GM21619 (cell line): ENCODE results near the gene USP21.

Source experiments
- ATAC-seq: cut with Tn5 transposase; IDR thresholded peaks from one replicate; pipeline ENCODE4 v1.9.1; 2021; ENCODE audit not compliant: unreplicated experiment

The USP21 gene

DNA sequence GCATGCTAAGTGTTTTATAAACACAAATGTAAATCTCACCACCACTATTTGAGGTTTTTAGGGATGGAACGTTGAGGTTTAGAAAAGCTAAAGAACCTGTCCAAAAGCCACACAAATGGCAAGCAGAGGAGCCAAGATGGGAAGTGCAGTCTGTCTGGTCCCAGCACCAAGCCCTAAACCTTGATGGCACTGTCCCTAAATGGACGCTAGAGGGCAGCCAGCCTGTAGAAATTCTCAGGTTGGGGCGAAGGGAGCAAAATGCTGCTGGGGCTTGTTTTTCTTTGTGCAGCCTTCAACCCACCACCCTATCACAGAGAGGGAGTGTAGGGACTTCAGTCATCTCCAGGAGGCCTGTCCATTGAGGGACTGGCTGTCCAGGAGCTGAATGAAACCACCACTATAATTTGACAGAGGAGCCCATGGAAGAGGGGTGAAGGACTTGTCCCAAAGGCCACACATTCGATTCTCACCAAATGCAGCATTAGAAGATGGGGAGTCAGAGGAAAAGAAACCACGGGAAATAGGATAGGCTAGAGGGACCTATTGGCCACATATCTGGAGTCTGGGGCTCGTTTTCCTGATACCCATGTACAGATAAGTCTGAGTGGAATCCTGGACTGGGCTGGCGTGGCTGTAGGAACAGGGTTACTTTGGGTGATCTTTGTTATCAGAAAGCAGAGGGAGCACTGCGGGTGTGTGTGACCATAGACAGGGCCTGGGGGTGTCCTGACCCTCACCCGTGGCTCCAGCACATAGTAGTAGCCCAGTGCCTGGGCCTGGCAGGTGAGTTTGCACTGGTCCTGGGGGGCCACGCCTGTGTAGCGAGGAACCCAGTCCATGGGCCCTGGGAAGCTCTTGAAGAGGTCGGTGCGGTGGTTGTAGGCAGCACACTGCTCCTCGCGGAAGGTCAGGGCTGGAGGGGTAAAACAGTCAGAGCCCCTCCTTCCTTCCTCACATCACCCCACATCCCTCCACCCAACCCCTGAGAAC is 33.5 kb downstream of the USP21 start:
- peak; percentile 71 for ATAC-seq

- ATAC-seq, result no peak
These were observed 34.4 kb downstream of the USP21 start for GRCh38 chr1:161193561-161194235.

GRCh38 chr1:161195171-161195570 is 35.9 kb downstream of the USP21 start:
- ATAC-seq, result no peak

GRCh38 chr1:161196111-161196510 is 36.8 kb downstream of the USP21 start:
- ATAC-seq, result no peak

- ATAC-seq, result no peak
These were observed 37.5 kb downstream of the USP21 start for GRCh38 chr1:161196521-161197451.

DNA sequence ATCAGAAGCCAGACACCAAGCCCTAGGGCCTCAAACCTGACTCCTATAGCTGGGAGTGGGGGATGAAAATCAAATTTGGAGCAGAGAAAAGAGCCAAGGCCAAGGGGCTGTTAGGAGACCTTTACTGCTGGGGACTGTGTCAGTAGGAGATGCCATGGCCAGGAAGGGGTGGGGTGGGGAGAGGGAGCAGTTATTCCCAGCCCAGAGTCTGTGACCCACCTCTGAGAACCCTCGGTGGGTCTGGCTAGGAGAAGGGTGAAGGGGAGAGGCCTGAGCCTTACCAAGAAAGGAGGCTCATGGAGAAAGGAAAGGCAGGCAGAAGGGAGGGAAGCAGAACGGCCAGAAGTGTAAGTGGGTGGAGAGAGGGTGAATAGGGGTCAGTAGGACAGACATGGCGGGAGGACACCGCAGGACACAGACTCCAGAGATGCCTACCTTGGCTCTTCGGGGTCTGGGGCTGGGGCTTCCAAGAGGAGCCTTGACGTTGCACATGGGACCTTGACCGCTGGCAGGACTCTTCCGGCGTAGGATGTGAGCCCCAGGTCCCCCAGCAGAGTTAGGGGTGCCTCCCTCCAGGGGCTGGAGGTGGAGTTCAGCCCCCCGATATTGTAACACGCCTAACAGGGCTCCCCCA is 38.4 kb downstream of the USP21 start:
- no peak for ATAC-seq

- ATAC-seq, result no peak
These were observed 39.0 kb downstream of the USP21 start for GRCh38 chr1:161198194-161198896.

DNA sequence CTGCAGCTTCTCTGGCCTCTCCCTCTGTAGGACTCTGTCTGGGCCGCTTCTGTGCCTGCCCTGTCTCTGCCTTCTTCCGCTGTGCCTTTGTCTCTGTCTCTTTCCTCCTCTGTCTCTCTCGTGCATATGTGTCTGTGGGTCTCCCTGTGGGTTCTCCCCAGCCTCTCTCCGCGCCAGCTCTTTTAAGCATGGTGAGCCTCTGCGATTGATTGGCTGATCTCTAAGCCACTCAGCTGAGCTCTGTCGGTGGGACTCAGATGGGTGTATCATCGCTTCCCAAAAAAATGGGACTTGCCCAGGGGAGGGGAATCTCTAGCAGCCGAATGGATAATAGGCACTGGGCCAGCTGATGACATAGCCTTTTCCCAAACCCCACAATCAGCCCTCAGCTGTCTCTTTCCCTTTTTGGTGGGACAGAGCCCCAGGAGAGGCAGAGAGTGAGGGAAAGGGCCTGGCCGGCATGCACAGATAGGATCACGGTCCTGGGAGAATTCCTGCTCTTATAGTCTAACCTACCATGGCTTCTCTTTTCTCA is 39.7 kb downstream of the USP21 start, which contains the start of gene ADAMTS4:
Gene ADAMTS4, minus strand, starts transcription at position 158 of the 535 bp plus-strand sequence. CDS start 427 bp downstream, outside the sequence.
- no peak for ATAC-seq

GRCh38 chr1:161199506-161200139 is 40.3 kb downstream of the USP21 start:
- ATAC-seq, result no peak

DNA sequence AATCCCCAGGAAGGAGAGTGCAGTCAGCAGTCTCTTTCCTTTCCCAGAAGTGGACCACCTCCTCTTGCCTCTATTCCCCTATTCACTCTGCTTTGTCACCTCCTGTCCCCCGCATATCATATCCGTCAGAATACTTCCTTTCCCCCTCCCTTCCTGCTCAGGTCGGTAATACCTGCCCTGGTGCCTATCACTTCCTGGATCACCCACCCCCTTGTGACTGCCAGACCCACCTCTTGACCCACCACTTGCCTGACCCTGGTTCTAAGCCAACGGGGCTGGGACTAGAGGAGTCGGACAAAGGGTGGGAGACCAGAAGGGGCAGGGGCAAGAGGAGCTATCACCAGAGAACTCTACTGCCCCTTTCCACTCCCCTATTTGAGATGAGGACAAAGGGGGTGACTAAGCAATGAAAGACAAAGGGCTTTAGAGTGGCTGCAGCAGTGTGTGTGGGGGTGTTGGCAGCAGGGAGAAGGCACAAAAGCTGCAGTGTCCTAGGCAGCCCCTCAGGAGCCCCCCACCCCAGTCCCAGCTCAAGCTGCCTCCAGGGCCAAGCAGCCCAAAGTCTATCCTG is 41.2 kb downstream of the USP21 start:
- ATAC-seq, result no peak

- ATAC-seq, result no peak
These were observed 41.9 kb downstream of the USP21 start for GRCh38 chr1:161200992-161201835.

DNA sequence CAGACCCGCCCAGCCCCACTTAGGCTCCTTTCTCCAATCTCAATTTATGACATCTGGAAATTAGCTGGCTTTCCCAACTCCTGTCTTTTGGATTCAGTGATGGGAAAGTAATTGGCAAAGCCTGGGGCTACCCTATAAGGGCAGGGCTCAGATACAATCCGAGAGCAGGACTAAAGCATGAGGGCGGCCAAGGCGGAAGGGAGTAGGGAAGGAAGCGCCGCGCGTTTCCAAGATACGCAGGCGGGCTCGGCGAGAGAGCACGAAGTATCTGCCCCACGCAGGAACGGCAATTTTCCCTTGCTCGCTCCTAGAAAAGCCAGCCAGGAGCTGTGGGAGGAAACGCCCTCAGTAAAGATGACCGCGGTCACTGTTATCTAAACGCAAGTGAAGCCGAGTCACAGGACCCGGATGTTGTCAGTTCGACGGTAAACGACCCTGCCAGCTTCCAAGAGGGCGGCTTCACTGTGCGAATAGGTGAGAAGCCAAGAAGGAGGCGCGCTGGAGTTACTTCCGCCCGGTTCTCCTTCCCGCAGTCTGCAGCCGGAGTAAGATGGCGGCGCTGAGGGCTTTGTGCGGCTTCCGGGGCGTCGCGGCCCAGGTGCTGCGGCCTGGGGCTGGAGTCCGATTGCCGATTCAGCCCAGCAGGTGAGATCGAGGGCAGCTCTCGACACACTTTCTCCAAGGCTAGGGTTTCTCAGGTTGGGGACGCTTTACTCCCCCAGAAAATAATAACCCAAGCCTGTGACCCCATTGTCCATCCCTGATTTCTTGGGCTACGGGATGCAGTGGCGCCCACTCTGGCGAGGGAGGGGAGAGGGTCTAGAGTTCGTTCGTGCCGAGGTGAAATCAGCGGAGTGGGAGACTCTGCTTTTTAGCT is 42.8 kb downstream of the USP21 start, which contains the start of gene NDUFS2:
Gene NDUFS2, plus strand, starts transcription at position 532 of the 877 bp plus-strand sequence. Its CDS starts 19 bp downstream, at position 551.
- peak; percentile 98 for ATAC-seq

DNA sequence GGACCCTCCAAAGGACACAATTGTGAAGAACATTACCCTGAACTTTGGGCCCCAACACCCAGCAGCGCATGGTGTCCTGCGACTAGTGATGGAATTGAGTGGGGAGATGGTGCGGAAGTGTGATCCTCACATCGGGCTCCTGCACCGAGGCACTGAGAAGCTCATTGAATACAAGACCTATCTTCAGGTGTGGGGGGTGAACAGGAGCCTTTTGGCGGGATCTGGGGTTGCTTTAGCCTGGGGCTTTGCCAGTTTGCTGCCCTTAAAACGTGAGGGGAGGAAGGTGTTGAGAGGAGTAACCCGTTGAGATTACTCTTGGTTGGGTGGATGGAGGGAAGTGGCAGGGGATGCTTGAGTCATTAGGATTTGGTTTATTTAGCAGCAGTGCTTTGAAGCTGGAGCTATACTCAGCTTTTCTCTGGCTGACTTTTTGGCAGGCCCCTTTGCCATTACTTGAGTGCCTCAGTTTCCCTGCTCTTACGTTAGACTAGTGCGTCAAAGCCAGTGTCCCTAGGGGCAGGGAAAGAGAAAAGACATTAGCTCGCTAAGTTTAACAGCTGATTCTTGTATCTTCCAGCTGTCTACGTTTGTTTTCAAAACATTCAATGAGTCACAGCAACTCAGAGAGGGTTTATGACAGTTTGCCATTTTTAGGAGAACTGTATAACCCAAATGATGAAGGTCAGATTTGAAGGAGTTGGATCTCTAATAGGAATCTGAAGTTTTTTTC is 47.3 kb downstream of the USP21 start:
- ATAC-seq, result no peak

- ATAC-seq, result no peak
These were observed 47.9 kb downstream of the USP21 start for GRCh38 chr1:161207173-161207572.

- no peak for ATAC-seq
These were observed 50.6 kb downstream of the USP21 start for GRCh38 chr1:161209790-161210409.

DNA sequence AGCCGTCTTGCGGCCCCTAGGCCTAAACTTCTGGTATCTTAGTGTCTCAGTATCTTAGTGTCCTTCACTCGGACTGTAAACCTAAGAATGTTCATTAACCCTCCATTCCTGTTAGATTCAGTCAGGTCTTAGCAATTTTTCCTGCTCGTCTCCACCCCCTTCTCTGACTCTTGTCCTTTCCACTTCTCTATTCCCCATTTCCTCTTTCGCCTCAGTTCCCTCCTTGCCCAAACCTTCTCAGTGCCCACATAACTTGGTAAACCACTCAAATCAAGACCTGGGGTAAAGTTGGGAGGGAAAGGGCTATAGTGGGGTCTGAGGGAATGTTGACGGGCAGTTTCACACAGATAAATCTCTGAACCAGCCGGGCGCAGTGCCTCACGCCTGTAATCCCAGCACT is 55.1 kb downstream of the USP21 start:
- no peak for ATAC-seq
